Left colon (tissue), 2 donors: ENCODE results near the gene OGDH. TPM values are rescaled to one million over a fixed set of nuclear protein-coding genes. Genes with fewer than 3 reads are reported as not detected.
"Not testable (repeated sequence)": the region's sequence is repeated elsewhere in the genome, so short reads cannot be mapped to it uniquely, and the experiment has no call there.

Experiments used
- ATAC-seq: fragments of 200-7000 bp; cut with Tn5 transposase; one replicate; pipeline ENCODE4 v1.9.1; 2020; ENCODE audit warnings: mild to moderate bottlenecking, moderate library complexity
- DNase-seq, 2 donors: peaks; one replicate each; pipeline ENCODE4 v3.0.0-alpha.2; 2020
- intact Hi-C, 2 donors: fragments of 100-400 bp; cut with DNase I in 1 of 2; cut with micrococcal nuclease in 1 of 2; formaldehyde crosslinking; loops; one replicate each; pipeline versions ENCODE4 v1.11.2 to v1.14.0; 2022; cut with DNase I, micrococcal nuclease
- total RNA-seq, 2 donors: library from RNA; stranded (reverse); fragmentation: NEBNext Ultra II Directional; extraction: Animal tissue kit (Norgen Biotek cat#: 25700); gene quantifications; one replicate each; pipeline ENCODE4 v1.2.1, GENCODE V29; 2021
- donor health status: DM: no; HTN: no; CAD: no.
- donor health status: DM: yes; HTN: yes; CAD: no.

OGDH gene
- total RNA-seq, 2 donors from 2014 or later: 174 to 221 TPM

- peak; percentile 20 for ATAC-seq
- DNase-seq: no peak
- intact Hi-C loops: no loop called here
These were observed 105.1 kb downstream of the OGDH start for GRCh38 chr7:44711528-44711927.

- ATAC-seq: peak; percentile 17
- no peak for DNase-seq
- intact Hi-C loops: no loop called here
These were observed 105.6 kb downstream of the OGDH start for GRCh38 chr7:44712012-44712411.

GRCh38 chr7:44713141-44713540, 106.7 kb downstream of the OGDH start:
- ATAC-seq (no peak), DNase-seq (no peak)
- intact Hi-C loops: no loop called here

- ATAC-seq (no peak), DNase-seq (no peak)
- intact Hi-C loops: no loop called here
These were observed 107.4 kb downstream of the OGDH start for GRCh38 chr7:44713680-44714335.

GRCh38 chr7:44716205-44716604, 109.8 kb downstream of the OGDH start:
- ATAC-seq: no peak
- no peak for DNase-seq
- intact Hi-C loops: no loop called here

GRCh38 chr7:44720301-44720700, 113.9 kb downstream of the OGDH start:
- intact Hi-C loops: no loop called here
- no peak for DNase-seq
- ATAC-seq: no peak

- no peak for ATAC-seq
- no peak for DNase-seq
- intact Hi-C loops: no loop called here
These were observed 117.8 kb downstream of the OGDH start for GRCh38 chr7:44724276-44724675.

- ATAC-seq, intact Hi-C loops, DNase-seq: not testable (repeated sequence)
These were observed 119.8 kb downstream of the OGDH start for GRCh38 chr7:44726250-44726649.

GRCh38 chr7:44727158-44727936, 120.9 kb downstream of the OGDH start:
- ATAC-seq: peak; percentile 34
- DNase-seq: no peak
- intact Hi-C loops: no loop called here

- no peak for DNase-seq
- intact Hi-C loops: no loop called here
- ATAC-seq: no peak
These were observed 121.5 kb downstream of the OGDH start for GRCh38 chr7:44727937-44728262.

- DNase-seq (no peak), ATAC-seq (no peak)
- intact Hi-C loops: no loop called here
These were observed 123.6 kb downstream of the OGDH start for GRCh38 chr7:44729949-44730590.

- DNase-seq, intact Hi-C loops: not testable (repeated sequence)
These were observed 126.5 kb downstream of the OGDH start for GRCh38 chr7:44732971-44733370.

GRCh38 chr7:44733708-44734481, 127.5 kb downstream of the OGDH start:
- no peak for ATAC-seq
- DNase-seq: no peak
- intact Hi-C loops: no loop called here

More at GRCh38 chr7:44732971-44733370, 126.5 kb downstream of the OGDH start:
- not testable (repeated sequence) for ATAC-seq

- DNase-seq (no peak), ATAC-seq (no peak)
- intact Hi-C loops: no loop called here
These were observed 129.2 kb downstream of the OGDH start for GRCh38 chr7:44735403-44736165.

GRCh38 chr7:44736896-44737295, 130.5 kb downstream of the OGDH start:
- intact Hi-C loops: no loop called here
- ATAC-seq (no peak), DNase-seq (no peak)

GRCh38 chr7:44738051-44738723, 131.8 kb downstream of the OGDH start:
- DNase-seq (no peak), ATAC-seq (no peak)
- intact Hi-C loops: no loop called here

GRCh38 chr7:44738876-44739665, 132.6 kb downstream of the OGDH start:
- intact Hi-C loops: no loop called here
- DNase-seq (no peak), ATAC-seq (no peak)
